Transverse colon (tissue), 4 donors: ENCODE data around the gene CD3D. TPM values are rescaled to one million over a fixed set of nuclear protein-coding genes. Genes with fewer than 3 reads are reported as not detected.
A peak's percentile ranks its signal among the peaks of the same experiment; 100 is the strongest.

Experiments
- DNase-seq: peaks from one replicate; pipeline ENCODE4 v3.0.0-alpha.2; 2019
- H3K27ac ChIP-seq, 4 donors: fragments of 200-600 bp; sonication (generic); 2 replicates each; pipeline ENCODE4 v1.5.1; 2016 to 2018; ENCODE audit warnings: inconsistent platforms in 4 of 4
- H3K27me3 ChIP-seq: fragments of 200-600 bp; sonication (generic); 2 replicates; pipeline ENCODE4 v1.5.1; 2017; ENCODE audit warnings: inconsistent platforms
- H3K36me3 ChIP-seq, 4 donors: fragments of 200-600 bp; sonication (generic); 2 replicates each; pipeline ENCODE4 v1.5.1; 2017 to 2019; ENCODE audit warnings: inconsistent platforms in 4 of 4
- H3K4me1 ChIP-seq, 4 donors: fragments of 200-600 bp; sonication (generic); 2 replicates each; pipeline ENCODE4 v1.5.1; 2017 to 2020; ENCODE audit warnings: inconsistent platforms in 4 of 4
- H3K4me3 ChIP-seq, 4 donors: fragments of 200-600 bp; sonication (generic); 1 replicate in 1 of 4; 2 replicates in 3 of 4; pipeline versions ENCODE4 v1.5.1 to v1.6.1; 2017 to 2019; ENCODE audit warnings: inconsistent platforms in 4 of 4
- H3K9me3 ChIP-seq, 2 donors: fragments of 200-600 bp; sonication (generic); 2 replicates each; pipeline ENCODE4 v1.5.1; 2017 to 2019; ENCODE audit warnings: inconsistent platforms in 2 of 2
- EP300 ChIP-seq: sonication (generic); formaldehyde crosslinking; IDR thresholded peaks from one replicate; pipeline ENCODE4 v1.6.1; 2017; ENCODE audit warnings: antibody characterized with exemption, low read depth
- POLR2A ChIP-seq: fragments of 450-650 bp; IDR thresholded peaks from one replicate; pipeline ENCODE4 v1.6.1; 2016; ENCODE audit warnings: antibody characterized with exemption, mild to moderate bottlenecking, moderate library complexity
- POLR2AphosphoS5 ChIP-seq, 3 donors: sonication (generic); formaldehyde crosslinking; IDR thresholded peaks; one replicate each; pipeline ENCODE4 v1.6.1; 2016; ENCODE audit warnings: antibody characterized with exemption in 3 of 3
- WGBS, 2 donors: methylation state at CpG; one replicate each; pipeline ENCODE4 v1.1.5; 2018; ENCODE audit warnings: low coverage in 1 of 2; 5-methylcytosine and 5-hydroxymethylcytosine counted together
- in situ Hi-C, 4 donors: fragments of 200-750 bp; cut with MboI; loops; one replicate each; pipeline versions ENCODE4 v1.15.0 to v1.15.1; 2017; ENCODE audit warnings: low sequenced_read_pairs in 3 of 4, low pct_ligation_motif_present in 1 of 4, low pct_unique_long_range_greater_than_20kb in 1 of 4
- intact Hi-C: fragments of 100-400 bp; cut with DNase I; formaldehyde crosslinking; loops from one replicate; pipeline ENCODE4 v1.15.1; 2023; ENCODE audit warnings: low total_unique reads
- total RNA-seq, 4 donors: library from RNA; depleted of rRNA; stranded (reverse); fragments of >200 nt; gene quantifications; one replicate each; pipeline ENCODE4 v1.1.0, GENCODE V29; 2016
- TF ChIP-seq, protein P1 (sequence below), 5 experiments: fragments of 200-600 bp in 3 of 5; fragments of 450-650 bp in 2 of 5; sonication (generic) in 3 of 5; IDR thresholded peaks; 1 replicate in 2 of 5; 2 replicates in 3 of 5; pipeline ENCODE4 v1.5.1; 2016 to 2017; ENCODE audit warnings: antibody characterized with exemption in 5 of 5, inconsistent platforms in 3 of 5, mild to moderate bottlenecking in 2 of 5, moderate library complexity in 1 of 5

Gene CD3D
- total RNA-seq, 4 donors from 2014 or later: 3.5 to 19.2 (median 15.3) TPM; not detected in 1

- Histone ChIP-seq H3K4me3 (no peak overlapping the region), H3K27me3 (peaks cover 5% of the 10 kb centered on the region), H3K27ac (no peak overlapping the region), H3K36me3 (no peaks in the 10 kb centered on the region), H3K9me3 (no peaks in the 10 kb centered on the region), H3K4me1 (peaks cover 18 to 47% (median 35%) of the 10 kb centered on the region in 4 donors)
- 38 to 61% methylated on average over 1 to 4 of the region's 4 CpGs for WGBS, 2 donors
- TF ChIP-seq EP300 (no peak), POLR2AphosphoS5 (IDR thresholded peaks at IDR 0.05) (no peak), POLR2A (no peak)
- TF ChIP-seq, protein P1, sequence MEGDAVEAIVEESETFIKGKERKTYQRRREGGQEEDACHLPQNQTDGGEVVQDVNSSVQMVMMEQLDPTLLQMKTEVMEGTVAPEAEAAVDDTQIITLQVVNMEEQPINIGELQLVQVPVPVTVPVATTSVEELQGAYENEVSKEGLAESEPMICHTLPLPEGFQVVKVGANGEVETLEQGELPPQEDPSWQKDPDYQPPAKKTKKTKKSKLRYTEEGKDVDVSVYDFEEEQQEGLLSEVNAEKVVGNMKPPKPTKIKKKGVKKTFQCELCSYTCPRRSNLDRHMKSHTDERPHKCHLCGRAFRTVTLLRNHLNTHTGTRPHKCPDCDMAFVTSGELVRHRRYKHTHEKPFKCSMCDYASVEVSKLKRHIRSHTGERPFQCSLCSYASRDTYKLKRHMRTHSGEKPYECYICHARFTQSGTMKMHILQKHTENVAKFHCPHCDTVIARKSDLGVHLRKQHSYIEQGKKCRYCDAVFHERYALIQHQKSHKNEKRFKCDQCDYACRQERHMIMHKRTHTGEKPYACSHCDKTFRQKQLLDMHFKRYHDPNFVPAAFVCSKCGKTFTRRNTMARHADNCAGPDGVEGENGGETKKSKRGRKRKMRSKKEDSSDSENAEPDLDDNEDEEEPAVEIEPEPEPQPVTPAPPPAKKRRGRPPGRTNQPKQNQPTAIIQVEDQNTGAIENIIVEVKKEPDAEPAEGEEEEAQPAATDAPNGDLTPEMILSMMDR (IDR thresholded peaks at IDR 0.05): no peak
- intact Hi-C loops (no loop called here), in situ Hi-C loops (no loop called here)
- no peak for DNase-seq
Measured at GRCh38 chr11:118313242-118313641, 29.3 kb downstream of the CD3D start.

GRCh38 chr11:118312328-118312727 is 30.2 kb downstream of the CD3D start:
- no peak for TF ChIP-seq POLR2A
- no peak for TF ChIP-seq EP300
- TF ChIP-seq, protein P1 (IDR thresholded peaks at IDR 0.05): no peak
- no peak for TF ChIP-seq POLR2AphosphoS5 (IDR thresholded peaks at IDR 0.05)
- WGBS, 2 donors: 94 to 95% methylated on average over 2 of the region's 2 CpGs
- no peak for DNase-seq
- H3K27ac ChIP-seq: no peak overlapping the region
- H3K36me3 ChIP-seq: no peaks in the 10 kb centered on the region
- peaks cover 18 to 41% (median 33%) of the 10 kb centered on the region in 4 donors for H3K4me1 ChIP-seq
- in situ Hi-C loops (no loop called here), intact Hi-C loops (no loop called here)
- H3K9me3 ChIP-seq: no peaks in the 10 kb centered on the region
- H3K27me3 ChIP-seq: peaks cover 5% of the 10 kb centered on the region
- no peak overlapping the region for H3K4me3 ChIP-seq

- DNase-seq: no peak
- no peak overlapping the region for H3K4me3 ChIP-seq
- no peaks in the 10 kb centered on the region for H3K9me3 ChIP-seq
- 72 to 75% methylated on average over 4 of the region's 4 CpGs for WGBS, 2 donors
- H3K27ac ChIP-seq: peak overlapping the region in 1 of 4 donors; percentile 7
- TF ChIP-seq, protein P1 (IDR thresholded peaks at IDR 0.05): no peak
- TF ChIP-seq EP300: no peak
- TF ChIP-seq POLR2AphosphoS5 (IDR thresholded peaks at IDR 0.05): no peak
- TF ChIP-seq POLR2A: no peak
- peaks cover 12 to 33% (median 25%) of the 10 kb centered on the region in 4 donors for H3K4me1 ChIP-seq
- H3K36me3 ChIP-seq: no peaks in the 10 kb centered on the region
- intact Hi-C loops: no loop called here
- peaks cover 5% of the 10 kb centered on the region for H3K27me3 ChIP-seq
- in situ Hi-C loops: no loop called here
Measured at GRCh38 chr11:118311518-118311917, 31.0 kb downstream of the CD3D start.

DNA sequence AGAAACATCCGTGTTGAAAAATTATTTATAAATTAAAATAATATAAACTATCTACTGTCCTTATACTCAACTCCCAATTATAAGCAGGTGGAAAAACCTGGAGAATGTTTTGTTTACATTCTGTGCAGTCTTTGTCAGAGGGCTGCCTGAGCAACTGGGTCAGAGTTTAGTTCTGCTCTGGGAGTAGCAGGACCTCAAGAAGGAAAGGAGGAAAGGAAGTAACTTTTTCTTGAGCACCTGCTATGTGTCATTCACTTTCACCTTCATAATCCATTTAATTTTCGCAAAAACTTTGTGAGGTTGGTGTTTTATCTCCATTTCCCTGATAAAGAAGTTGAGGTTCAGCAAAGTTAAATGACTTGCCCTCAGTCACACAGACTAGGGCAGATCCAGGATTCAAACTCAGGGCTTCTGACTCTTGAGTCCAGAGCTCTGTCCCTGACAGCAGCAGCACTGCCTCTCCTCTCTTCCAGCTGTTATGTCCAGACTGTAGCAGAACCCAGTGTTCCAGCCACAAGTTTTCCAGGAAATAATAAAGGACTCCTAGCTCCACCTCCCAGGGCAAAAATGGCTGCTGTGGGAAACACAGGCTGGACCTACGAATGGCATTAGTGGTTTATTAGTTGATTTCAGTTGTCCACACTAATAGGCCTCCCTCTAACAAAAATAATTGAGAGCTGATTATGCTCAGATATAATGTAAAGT is 31.6 kb downstream of the CD3D start:
- Histone ChIP-seq H3K36me3 (no peaks in the 10 kb centered on the region), H3K9me3 (no peaks in the 10 kb centered on the region), H3K4me3 (no peak overlapping the region), H3K27ac (peak overlapping the region in 2 of 4 donors; percentile 1 to 7), H3K27me3 (peaks cover 5% of the 10 kb centered on the region), H3K4me1 (peaks cover 6 to 27% (median 20%) of the 10 kb centered on the region in 4 donors)
- DNase-seq: peak; percentile 28
- 40 to 41% methylated on average over 3 of the region's 3 CpGs for WGBS, 2 donors
- TF ChIP-seq, protein P1 (IDR thresholded peaks at IDR 0.05): no peak
- TF ChIP-seq EP300: no peak
- peak in 1 of 3 donors; percentile 14 for TF ChIP-seq POLR2AphosphoS5 (IDR thresholded peaks at IDR 0.05)
- intact Hi-C loops: no loop called here
- in situ Hi-C loops: no loop called here
